ENCODE data around the gene PRDM2.

Gene PRDM2

GRCh38 chr1:13735168-13735930, 35.4 kb downstream of the PRDM2 start:
- DNase-seq (ENCODE audit: low spot score): no peak

GRCh38 chr1:13737398-13737797, 37.4 kb downstream of the PRDM2 start:
- no peak for DNase-seq (ENCODE audit: low spot score)

DNA sequence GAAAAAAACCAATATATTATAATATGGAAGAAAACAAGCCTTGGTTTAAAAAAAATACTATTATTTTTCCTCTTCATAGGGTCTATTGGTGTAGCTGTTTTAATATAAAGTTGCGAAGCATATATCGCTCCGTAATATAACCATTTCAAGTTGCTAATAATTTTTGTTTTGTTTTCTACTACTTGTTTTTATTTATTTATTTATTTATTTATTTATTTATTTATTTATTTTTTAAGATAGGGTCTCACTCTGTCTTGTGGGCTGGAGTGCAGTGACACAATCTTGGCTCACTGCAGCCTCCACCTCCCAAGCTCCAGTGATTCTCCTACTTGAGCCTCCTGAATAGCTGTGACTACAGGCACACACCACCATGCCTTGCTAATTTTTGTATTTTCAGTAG, 46.4 kb downstream of the PRDM2 start:
- no peak for DNase-seq (ENCODE audit: low spot score)

DNA sequence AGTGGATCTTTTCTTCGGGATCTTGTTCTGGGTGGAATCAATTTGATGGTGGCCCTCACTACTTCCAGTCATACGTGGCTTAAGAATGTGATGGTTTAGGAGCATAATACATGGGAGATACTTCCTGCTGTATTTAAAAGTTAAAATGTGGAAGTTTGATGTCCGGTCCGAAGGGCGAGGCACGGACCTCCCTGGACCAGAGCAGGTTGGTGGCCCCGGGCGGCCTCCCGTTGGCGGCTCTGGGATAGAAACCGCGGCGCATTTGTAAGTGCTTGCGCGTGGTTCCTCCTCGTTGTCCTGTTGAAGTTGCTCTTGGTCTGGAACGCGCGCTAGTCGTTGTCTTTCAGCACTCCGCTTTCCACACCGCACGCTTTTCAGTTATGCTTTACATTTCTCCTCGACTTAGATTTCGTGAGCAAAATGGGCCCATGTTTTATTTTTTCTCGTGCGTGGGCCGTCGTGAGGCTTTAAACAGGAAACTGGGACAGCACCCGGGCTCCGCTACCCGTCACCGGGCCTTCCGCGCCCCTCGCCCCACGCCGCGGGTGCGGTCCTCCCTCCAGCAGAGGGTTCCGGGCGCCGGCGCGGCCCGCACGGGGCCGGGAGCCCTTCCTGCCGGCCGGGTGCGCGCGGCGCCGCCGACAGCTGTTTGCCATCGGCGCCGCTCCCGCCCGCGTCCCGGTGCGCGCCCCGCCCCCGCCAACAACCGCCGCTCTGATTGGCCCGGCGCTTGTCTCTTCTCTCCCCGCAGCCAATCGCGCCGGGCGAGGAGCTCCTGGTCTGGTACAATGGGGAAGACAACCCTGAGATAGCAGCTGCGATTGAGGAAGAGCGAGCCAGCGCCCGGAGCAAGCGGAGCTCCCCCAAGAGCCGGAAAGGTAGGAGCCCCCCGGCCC, 48.9 kb downstream of the PRDM2 start:
- DNase-seq (ENCODE audit: low spot score): peak; percentile 97

GRCh38 chr1:13749543-13750341, 49.8 kb downstream of the PRDM2 start:
- DNase-seq (ENCODE audit: low spot score): peak; percentile 47

GRCh38 chr1:13751458-13751871, 51.5 kb downstream of the PRDM2 start:
- DNase-seq (ENCODE audit: low spot score): no peak

DNA sequence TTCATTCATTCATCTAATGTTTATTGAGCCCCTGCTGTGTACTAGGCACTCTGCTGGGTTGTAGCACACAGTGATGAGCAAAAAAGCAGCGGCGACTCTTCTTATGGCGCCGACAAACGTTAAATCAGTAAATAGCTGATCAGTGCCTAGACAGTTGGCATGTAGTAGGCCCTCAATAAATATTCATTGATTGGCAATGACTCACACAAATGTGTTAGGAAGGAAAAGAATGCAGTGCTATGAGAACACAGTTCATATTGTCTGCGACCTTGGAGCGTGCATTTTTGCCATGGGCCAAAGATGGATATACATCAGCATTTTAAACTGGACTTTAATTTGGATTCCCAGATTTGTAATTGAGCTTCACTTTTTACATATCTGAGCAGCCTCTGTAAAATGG, 52.0 kb downstream of the PRDM2 start:
- DNase-seq (ENCODE audit: low spot score): no peak

- no peak for DNase-seq (ENCODE audit: low spot score)
These were observed 52.9 kb downstream of the PRDM2 start for GRCh38 chr1:13752852-13753251.

DNA sequence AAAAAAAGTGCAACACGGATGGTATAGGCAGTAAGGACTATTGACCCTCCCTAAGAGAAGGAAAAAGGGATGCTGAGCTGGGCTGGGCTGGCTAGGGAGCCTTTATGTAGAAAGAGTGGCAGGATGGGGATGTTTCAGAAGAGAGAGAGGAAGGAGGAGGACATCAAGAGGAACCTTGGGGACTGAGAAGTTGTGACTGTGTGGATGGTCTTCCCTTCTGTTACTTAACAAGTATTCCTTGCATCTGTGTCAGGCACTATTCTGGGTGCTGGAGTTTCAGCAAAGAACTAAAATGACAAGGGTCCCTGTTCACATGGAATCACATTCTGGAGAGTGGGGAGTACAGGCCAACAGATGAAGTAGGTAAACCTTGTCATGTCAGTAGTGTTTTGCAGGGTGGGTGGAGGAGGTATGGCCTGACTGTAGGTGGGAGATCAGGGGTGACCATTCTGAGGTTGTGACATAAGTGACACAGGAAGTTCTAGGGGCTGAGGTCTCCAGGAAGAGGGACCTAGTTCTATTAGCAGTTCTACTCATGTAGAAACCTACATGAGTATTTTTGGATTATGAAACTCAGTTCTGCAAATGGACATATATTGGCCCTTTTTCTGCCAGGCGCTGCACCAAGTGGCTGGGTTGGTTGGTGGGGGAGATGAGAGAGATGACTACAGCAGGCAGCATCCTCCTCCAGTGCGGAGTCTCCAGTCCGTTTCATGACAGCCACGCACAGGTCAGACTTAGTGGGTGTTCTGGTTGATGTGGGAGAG, 53.8 kb downstream of the PRDM2 start:
- DNase-seq (ENCODE audit: low spot score): no peak

DNA sequence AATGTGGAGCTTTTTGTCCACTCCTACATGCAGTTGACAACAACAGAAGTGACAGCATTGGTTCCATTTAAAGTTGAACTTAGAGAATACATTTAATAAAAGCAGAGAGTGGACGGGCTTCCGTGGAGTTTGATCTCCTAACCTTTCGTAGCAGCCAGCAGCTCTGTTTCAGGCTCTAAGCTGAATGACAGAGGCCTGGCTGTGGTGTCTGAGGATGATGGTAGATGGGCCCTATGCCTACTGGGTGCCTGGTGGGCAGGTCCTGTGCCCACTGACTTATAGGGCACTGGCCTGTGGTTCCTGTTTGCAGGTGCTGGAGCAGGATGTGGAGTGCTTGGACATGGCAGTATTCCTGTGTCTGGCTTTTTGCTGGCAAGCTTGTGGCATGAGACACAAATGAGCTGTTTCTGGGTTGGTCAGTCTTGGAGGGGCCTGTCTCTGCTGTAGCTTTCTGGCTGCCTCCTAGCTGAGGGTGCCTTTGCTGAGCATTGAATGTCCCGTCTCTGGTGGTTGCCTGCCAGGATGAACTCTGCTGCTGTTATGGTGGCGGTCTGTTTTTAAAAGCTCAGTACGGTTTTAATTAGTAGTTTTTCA, 54.6 kb downstream of the PRDM2 start:
- no peak for DNase-seq (ENCODE audit: low spot score)

DNA sequence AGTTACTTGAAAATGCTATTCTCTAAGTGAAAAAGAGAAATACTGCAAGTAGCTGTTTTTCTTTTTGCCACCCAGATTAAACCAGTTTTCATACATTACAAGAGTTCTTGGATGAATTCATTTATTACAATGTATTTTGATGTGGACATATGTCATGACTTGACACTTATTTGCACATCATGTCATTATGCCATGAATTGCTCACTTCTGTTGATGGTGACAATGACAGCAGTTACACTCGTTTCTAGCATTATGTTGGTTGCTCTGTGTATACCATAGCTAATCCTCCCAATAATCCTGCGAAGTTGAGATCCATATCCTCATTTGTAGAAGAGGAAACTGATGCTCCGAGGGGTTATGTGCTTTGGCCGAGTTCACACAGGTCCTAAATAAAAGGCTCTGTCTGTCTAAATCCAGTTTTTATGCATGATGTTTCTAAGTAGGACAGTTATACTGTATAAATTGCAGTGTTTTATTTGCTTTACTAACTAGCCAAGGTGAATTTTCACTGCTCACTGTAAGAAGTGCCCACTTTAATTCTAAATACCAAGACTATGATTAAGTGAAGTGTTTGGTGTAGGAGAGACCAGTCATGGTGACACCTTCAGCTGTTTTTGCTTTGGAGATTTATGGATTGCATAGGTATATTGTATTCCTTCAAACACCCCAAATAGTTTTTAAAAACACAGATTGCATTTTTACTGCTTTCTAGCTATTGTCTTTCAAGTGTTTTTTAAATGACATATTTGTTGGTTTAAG, 56.7 kb downstream of the PRDM2 start:
- DNase-seq (ENCODE audit: low spot score): no peak

GRCh38 chr1:13757693-13758092, 57.7 kb downstream of the PRDM2 start:
- DNase-seq (ENCODE audit: low spot score): no peak

- no peak for DNase-seq (ENCODE audit: low spot score)
These were observed 59.1 kb downstream of the PRDM2 start for GRCh38 chr1:13759072-13759471.

- no peak for DNase-seq (ENCODE audit: low spot score)
These were observed 60.4 kb downstream of the PRDM2 start for GRCh38 chr1:13760340-13760739.

- DNase-seq (ENCODE audit: low spot score): no peak
These were observed 60.9 kb downstream of the PRDM2 start for GRCh38 chr1:13760921-13761320.

DNA sequence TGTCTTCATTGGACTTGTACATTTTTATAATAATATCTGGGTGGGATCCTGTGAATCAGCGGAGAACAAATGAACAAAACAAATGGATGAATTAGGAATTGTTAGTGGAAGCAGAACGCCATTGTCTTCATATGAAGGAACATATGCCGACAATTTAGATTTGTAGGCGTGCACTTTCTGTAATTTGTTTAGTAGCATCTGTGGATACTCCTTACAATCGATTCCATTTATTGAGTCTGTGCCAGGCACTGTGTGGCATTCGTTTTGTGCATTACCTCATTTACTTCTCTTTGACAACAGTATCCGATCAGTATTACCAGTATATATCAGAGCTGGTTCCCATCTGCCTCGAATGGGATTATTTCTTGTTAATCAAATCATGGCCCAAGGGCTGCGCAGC, 61.9 kb downstream of the PRDM2 start:
- DNase-seq (ENCODE audit: low spot score): no peak

- DNase-seq (ENCODE audit: low spot score): no peak
These were observed 62.7 kb downstream of the PRDM2 start for GRCh38 chr1:13762642-13763041.

GRCh38 chr1:13763222-13763621, 63.2 kb downstream of the PRDM2 start:
- DNase-seq (ENCODE audit: low spot score): no peak

GRCh38 chr1:13763991-13764390, 64.0 kb downstream of the PRDM2 start:
- DNase-seq (ENCODE audit: low spot score): peak; percentile 19

GRCh38 chr1:13764588-13765332, 64.8 kb downstream of the PRDM2 start:
- peak; percentile 28 for DNase-seq (ENCODE audit: low spot score)
